ENCODE data around the gene SPHK2. TPM values are rescaled to one million over a fixed set of nuclear protein-coding genes. Genes with fewer than 3 reads are reported as not detected.

Gene SPHK2
- total RNA-seq, 1 experiment from 2014 or later, result 38.8 TPM

DNA sequence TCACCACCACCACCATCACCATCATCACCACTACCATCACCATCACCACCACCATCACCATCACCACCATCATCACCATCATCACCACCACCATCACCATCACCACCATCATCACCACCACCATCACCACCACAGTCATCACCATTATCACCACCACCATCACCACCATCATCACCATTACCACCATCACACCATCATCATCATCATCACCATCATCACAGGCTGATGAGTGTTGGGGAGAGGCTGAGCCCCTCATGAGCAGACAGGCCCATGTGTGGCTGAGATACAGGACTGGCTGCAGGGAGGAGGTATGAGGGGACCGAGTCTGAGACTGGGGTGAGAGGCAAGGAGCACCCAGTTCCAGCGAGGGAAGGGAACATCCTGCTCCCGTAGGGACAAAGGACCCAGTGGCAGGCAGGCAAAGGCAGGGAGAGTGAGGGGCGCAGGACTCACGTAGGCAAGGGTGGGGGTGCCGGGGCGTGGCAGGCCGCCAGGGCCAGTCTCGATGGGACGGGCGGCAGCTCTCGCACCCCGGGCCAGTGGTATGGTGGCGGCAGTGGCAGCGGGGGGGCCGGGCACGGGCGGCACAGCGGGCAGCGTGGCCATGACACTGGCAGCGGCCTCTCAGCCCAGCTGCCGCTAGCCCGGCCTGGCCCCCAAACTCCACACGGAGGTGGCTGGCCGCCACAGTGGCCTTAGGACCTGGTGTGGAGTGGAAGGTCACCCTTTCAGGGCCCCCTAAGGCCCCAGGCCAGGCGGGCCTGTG lies 50.8 kb downstream of the SPHK2 start:
- BruUV-seq (replicated peaks), result no TSS peak
- CTCF ChIA-PET, result no interaction called here
- Histone ChIP-seq H3K27me3 (replicated peaks; ENCODE audit: insufficient read depth, low read depth, low read length, poor library complexity) (no peaks in the 10 kb centered on the region), H3K9me3 (ENCODE audit: low read depth, low read length, poor library complexity, severe bottlenecking) (no peaks in the 10 kb centered on the region), H3K4me3 (ENCODE audit: low read depth, low read length, poor library complexity, severe bottlenecking) (no peak overlapping the region), H3K27ac (ENCODE audit: low read depth, low read length, poor library complexity, severe bottlenecking) (no peak overlapping the region), H3K36me3 (ENCODE audit: insufficient read depth, low read length, poor library complexity, severe bottlenecking) (no peaks in the 10 kb centered on the region), H3K4me1 (ENCODE audit: insufficient read depth, low read length, poor library complexity, severe bottlenecking) (no peaks in the 10 kb centered on the region)
- intact Hi-C loops (cut with micrococcal nuclease; ENCODE audit: unreplicated experiment), result no loop called here
- TF ChIP-seq, protein P1, sequence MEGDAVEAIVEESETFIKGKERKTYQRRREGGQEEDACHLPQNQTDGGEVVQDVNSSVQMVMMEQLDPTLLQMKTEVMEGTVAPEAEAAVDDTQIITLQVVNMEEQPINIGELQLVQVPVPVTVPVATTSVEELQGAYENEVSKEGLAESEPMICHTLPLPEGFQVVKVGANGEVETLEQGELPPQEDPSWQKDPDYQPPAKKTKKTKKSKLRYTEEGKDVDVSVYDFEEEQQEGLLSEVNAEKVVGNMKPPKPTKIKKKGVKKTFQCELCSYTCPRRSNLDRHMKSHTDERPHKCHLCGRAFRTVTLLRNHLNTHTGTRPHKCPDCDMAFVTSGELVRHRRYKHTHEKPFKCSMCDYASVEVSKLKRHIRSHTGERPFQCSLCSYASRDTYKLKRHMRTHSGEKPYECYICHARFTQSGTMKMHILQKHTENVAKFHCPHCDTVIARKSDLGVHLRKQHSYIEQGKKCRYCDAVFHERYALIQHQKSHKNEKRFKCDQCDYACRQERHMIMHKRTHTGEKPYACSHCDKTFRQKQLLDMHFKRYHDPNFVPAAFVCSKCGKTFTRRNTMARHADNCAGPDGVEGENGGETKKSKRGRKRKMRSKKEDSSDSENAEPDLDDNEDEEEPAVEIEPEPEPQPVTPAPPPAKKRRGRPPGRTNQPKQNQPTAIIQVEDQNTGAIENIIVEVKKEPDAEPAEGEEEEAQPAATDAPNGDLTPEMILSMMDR (conservative IDR thresholded peaks at IDR 0.05; ENCODE audit: low read depth, low read length), result no peak
- TF ChIP-seq EZH2 (IDR thresholded peaks at IDR 0.05; ENCODE audit: borderline replicate concordance, low read depth, low read length, poor library complexity, severe bottlenecking), result no peak
- DNase-seq (ENCODE audit: low spot score), result no peak
- POLR2A ChIA-PET (ENCODE audit: low non-redundant PET), result no interaction called here

DNA sequence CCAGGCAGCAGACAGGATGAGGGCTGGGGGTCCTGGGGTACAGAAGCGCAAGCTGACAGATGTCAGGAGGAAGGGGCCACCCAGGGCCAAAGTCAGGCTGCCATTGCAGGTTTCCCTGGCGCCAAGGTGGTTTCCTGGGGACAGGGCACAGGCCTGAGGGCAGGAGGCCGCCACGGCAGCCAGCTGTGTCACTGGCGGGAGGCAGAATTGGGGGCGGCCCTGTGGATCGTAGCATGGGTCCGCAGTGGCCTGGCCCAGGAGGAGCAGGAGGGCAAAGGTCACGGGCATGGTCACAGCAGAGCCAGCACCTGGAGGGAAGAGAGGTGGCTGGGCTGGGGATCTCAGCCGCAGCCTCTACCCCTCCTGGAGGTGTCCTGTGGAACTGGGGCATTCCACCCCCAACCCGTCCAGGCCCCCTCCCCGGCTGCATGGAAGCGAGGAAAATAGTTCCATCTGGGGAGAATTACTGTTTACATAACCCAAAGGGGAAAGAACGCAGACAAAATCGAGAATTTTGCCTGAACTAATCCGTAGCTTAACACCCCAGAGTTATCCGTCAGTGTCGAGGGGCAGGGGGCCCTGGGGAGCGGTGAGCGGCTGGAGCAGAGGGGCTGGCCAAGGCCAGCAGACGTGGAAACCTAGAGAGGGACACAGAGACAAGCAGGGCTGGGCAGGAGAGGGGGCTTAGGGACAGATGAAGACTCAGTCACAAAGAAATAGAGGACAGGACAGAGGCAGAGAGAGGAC lies 51.6 kb downstream of the SPHK2 start:
- peaks cover 4% of the 10 kb centered on the region for H3K4me1 ChIP-seq (ENCODE audit: insufficient read depth, low read length, poor library complexity, severe bottlenecking)
- DNase-seq (ENCODE audit: low spot score), result no peak
- ChIA-PET CTCF (no interaction called here), POLR2A (ENCODE audit: low non-redundant PET) (no interaction called here)
- H3K27ac ChIP-seq (ENCODE audit: low read depth, low read length, poor library complexity, severe bottlenecking), result no peak overlapping the region
- TF ChIP-seq EZH2 (IDR thresholded peaks at IDR 0.05; ENCODE audit: borderline replicate concordance, low read depth, low read length, poor library complexity, severe bottlenecking), result no peak
- TF ChIP-seq, protein P1 (conservative IDR thresholded peaks at IDR 0.05; ENCODE audit: low read depth, low read length), result no peak
- no peaks in the 10 kb centered on the region for H3K36me3 ChIP-seq (ENCODE audit: insufficient read depth, low read length, poor library complexity, severe bottlenecking)
- no peaks in the 10 kb centered on the region for H3K27me3 ChIP-seq (replicated peaks; ENCODE audit: insufficient read depth, low read depth, low read length, poor library complexity)
- H3K4me3 ChIP-seq (ENCODE audit: low read depth, low read length, poor library complexity, severe bottlenecking), result no peak overlapping the region
- no peaks in the 10 kb centered on the region for H3K9me3 ChIP-seq (ENCODE audit: low read depth, low read length, poor library complexity, severe bottlenecking)
- intact Hi-C loops (cut with micrococcal nuclease; ENCODE audit: unreplicated experiment), result no loop called here
- no TSS peak for BruUV-seq (replicated peaks)

DNA sequence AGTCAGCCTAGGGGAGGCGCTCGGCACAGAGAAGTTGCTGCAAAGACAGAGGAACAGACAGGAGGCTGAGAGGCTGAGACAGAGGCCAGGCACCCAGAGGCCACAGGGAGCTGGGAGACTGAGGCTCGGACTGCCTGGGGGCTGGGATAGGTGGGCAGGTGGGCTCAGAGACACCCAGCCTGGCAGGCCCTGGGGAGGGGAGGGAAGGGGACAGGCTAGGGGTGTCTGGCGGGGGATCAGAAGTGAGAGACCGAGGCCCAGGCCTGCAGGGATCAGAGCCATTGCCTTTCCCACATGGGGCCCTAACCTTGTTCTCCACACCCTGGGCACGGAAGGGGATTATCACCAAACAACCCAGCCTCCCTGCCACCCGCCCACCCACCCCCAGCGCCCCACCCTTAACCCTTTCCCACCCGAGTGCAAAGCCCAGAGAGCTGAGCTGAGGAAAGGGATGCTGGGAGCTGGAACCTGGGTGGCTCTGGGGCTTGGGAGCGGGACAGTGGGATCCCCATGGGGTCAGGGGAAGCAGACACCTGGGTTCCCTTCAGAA lies 52.2 kb downstream of the SPHK2 start:
- BruUV-seq (replicated peaks), result no TSS peak
- peaks cover 4% of the 10 kb centered on the region for H3K4me1 ChIP-seq (ENCODE audit: insufficient read depth, low read length, poor library complexity, severe bottlenecking)
- H3K36me3 ChIP-seq (ENCODE audit: insufficient read depth, low read length, poor library complexity, severe bottlenecking), result no peaks in the 10 kb centered on the region
- CTCF ChIA-PET, result no interaction called here
- H3K27me3 ChIP-seq (replicated peaks; ENCODE audit: insufficient read depth, low read depth, low read length, poor library complexity), result no peaks in the 10 kb centered on the region
- DNase-seq (ENCODE audit: low spot score), result no peak
- intact Hi-C loops (cut with micrococcal nuclease; ENCODE audit: unreplicated experiment), result no loop called here
- TF ChIP-seq EZH2 (IDR thresholded peaks at IDR 0.05; ENCODE audit: borderline replicate concordance, low read depth, low read length, poor library complexity, severe bottlenecking), result no peak
- TF ChIP-seq, protein P1 (conservative IDR thresholded peaks at IDR 0.05; ENCODE audit: low read depth, low read length), result no peak
- H3K4me3 ChIP-seq (ENCODE audit: low read depth, low read length, poor library complexity, severe bottlenecking), result no peak overlapping the region
- no peaks in the 10 kb centered on the region for H3K9me3 ChIP-seq (ENCODE audit: low read depth, low read length, poor library complexity, severe bottlenecking)
- no peak overlapping the region for H3K27ac ChIP-seq (ENCODE audit: low read depth, low read length, poor library complexity, severe bottlenecking)
- POLR2A ChIA-PET (ENCODE audit: low non-redundant PET), result no interaction called here
